GM12878 (cell line): ENCODE data around the gene INO80. TPM values are rescaled to one million over a fixed set of nuclear protein-coding genes. Genes with fewer than 3 reads are reported as not detected.

ENCODE experiments used
- ATAC-seq: fragments of 200-7000 bp; cut with Tn5 transposase; 3 replicates; pipeline ENCODE4 v1.9.1; 2020; ENCODE audit warnings: mild to moderate bottlenecking, moderate library complexity
- BruUV-seq: library from RNA; stranded (reverse); fragments of 400-500 nt; replicated peaks from 2 replicates; lab custom pipeline; 2021; lab: Mats Ljungman, UMichigan
- CTCF ChIA-PET: fragments of 300-600 bp; sonication (Branson Sonifier 250); formaldehyde crosslinking; extraction: SDS; loops from one replicate; lab custom pipeline; 2021; ENCODE audit warnings: inconsistent platforms; lab: Yijun Ruan, JAX
- POLR2A ChIA-PET: fragments of 350-600 bp; formaldehyde crosslinking; extraction: SDS; loops from one replicate; lab custom pipeline; 2021; ENCODE audit warnings: inconsistent platforms; lab: Charles Lee
- RAD21 ChIA-PET: fragments of 300-600 bp; sonication (Branson Sonifier 250); formaldehyde crosslinking; loops from one replicate; lab custom pipeline; 2023; ENCODE audit warnings: antibody characterized with exemption; ENCODE audit not compliant: unreplicated experiment; lab: Charles Lee
- SMC1A ChIA-PET: fragments of 300-600 bp; sonication (Branson Sonifier 250); formaldehyde crosslinking; loops from one replicate; lab custom pipeline; 2023; ENCODE audit not compliant: unreplicated experiment, uncharacterized antibody; lab: Charles Lee
- DNase-seq: peaks from one replicate; pipeline ENCODE4 v3.0.0-alpha.2; 2011; ENCODE audit warnings: low read depth, low spot score
- FAIRE-seq: peaks from 3 replicates; lab custom pipeline; 2011; peaks lifted over from hg19 to GRCh38; lab: Jason Lieb, UNC
- H2AFZ ChIP-seq: 2 replicates; pipeline ENCODE4 v1.6.0; 2011; ENCODE audit warnings: low read depth, low read length, control low read depth; ENCODE audit not compliant: control insufficient read depth
- H3K27ac ChIP-seq: 2 replicates; pipeline ENCODE4 v1.5.1; 2011; ENCODE audit warnings: control low read depth; ENCODE audit not compliant: control insufficient read depth, insufficient read depth
- H3K27me3 ChIP-seq, 2 experiments: replicated peaks in 1 of 2; 2 replicates each; pipeline versions ENCODE4 v1.6.0 to v1.6.1; 2011; ENCODE audit warnings: low read length in 1 of 2; ENCODE audit not compliant: control insufficient read depth in 2 of 2, insufficient read depth in 2 of 2
- H3K36me3 ChIP-seq, 2 experiments: 2 replicates each; pipeline ENCODE4 v1.5.1; 2011; ENCODE audit warnings: low read length in 1 of 2; ENCODE audit not compliant: control insufficient read depth in 2 of 2, insufficient read depth in 2 of 2
- H3K4me1 ChIP-seq: 2 replicates; pipeline ENCODE4 v1.6.1; 2011; ENCODE audit warnings: mild to moderate bottlenecking, low read length, moderate library complexity, mixed read lengths; ENCODE audit not compliant: control insufficient read depth, insufficient read depth
- H3K4me2 ChIP-seq: 2 replicates; pipeline ENCODE4 v1.6.0; 2011; ENCODE audit warnings: control low read depth; ENCODE audit not compliant: control insufficient read depth, insufficient read depth
- H3K4me3 ChIP-seq: fragments of 200-600 bp; sonication (generic); 2 replicates; pipeline ENCODE4 v1.5.1; 2016
- H3K79me2 ChIP-seq: 2 replicates; pipeline ENCODE4 v1.6.0; 2011; ENCODE audit warnings: low read length; ENCODE audit not compliant: control insufficient read depth, insufficient read depth
- H3K9ac ChIP-seq: 2 replicates; pipeline ENCODE4 v1.8.0; 2011; ENCODE audit warnings: low read length, control low read depth, mixed read lengths; ENCODE audit not compliant: control insufficient read depth, insufficient read depth
- H3K9me3 ChIP-seq: replicated peaks from 3 replicates; pipeline ENCODE4 v1.5.1; 2011; ENCODE audit warnings: mild to moderate bottlenecking, low read length; ENCODE audit not compliant: control insufficient read depth, insufficient read depth
- H4K20me1 ChIP-seq: 2 replicates; pipeline ENCODE4 v1.6.0; 2011; ENCODE audit not compliant: control insufficient read depth, insufficient read depth
- FOXK2 ChIP-seq: fragments of 450-650 bp; IDR thresholded peaks from 2 replicates; pipeline ENCODE4 v1.6.1; 2017; ENCODE audit warnings: mild to moderate bottlenecking, moderate library complexity
- MTA2 ChIP-seq: fragments of 450-650 bp; IDR thresholded peaks from 2 replicates; pipeline ENCODE4 v1.6.1; 2016; ENCODE audit warnings: low read depth, mild to moderate bottlenecking, moderate library complexity
- NFIC ChIP-seq: IDR thresholded peaks from 2 replicates; pipeline ENCODE4 v1.6.1; 2012; ENCODE audit warnings: low read depth, mild to moderate bottlenecking, inconsistent platforms, low read length, moderate library complexity
- PKNOX1 ChIP-seq: fragments of 450-650 bp; IDR thresholded peaks from 2 replicates; pipeline ENCODE4 v1.6.1; 2016; ENCODE audit warnings: mild to moderate bottlenecking
- RB1 ChIP-seq: fragments of 450-650 bp; formaldehyde crosslinking; IDR thresholded peaks from 2 replicates; pipeline ENCODE4 v1.6.1; 2017; ENCODE audit warnings: mild to moderate bottlenecking, borderline replicate concordance
- RUNX3 ChIP-seq: IDR thresholded peaks from 2 replicates; pipeline ENCODE4 v1.6.1; 2012; ENCODE audit warnings: low read length, inconsistent platforms
- SPI1 ChIP-seq: IDR thresholded peaks from 2 replicates; pipeline ENCODE4 v1.6.1; 2011; ENCODE audit warnings: low read depth, mild to moderate bottlenecking, low read length, moderate library complexity, borderline replicate concordance; ENCODE audit not compliant: insufficient read depth
- SUZ12 ChIP-seq: fragments of 200-600 bp; sonication (generic); IDR thresholded peaks from one replicate; pipeline ENCODE4 v1.6.1; 2018; ENCODE audit warnings: antibody characterized with exemption, mild to moderate bottlenecking; ENCODE audit not compliant: unreplicated experiment
- TBL1XR1 ChIP-seq: IDR thresholded peaks from 2 replicates; pipeline ENCODE4 v1.6.1; 2012; ENCODE audit warnings: low read depth, low read length, improper control_type of control experiment
- WRNIP1 ChIP-seq: IDR thresholded peaks from 2 replicates; pipeline ENCODE4 v1.6.1; 2011; ENCODE audit warnings: low read depth, low read length, improper control_type of control experiment, borderline replicate concordance
- YY1 ChIP-seq: IDR thresholded peaks from 2 replicates; pipeline ENCODE4 v1.6.1; 2011; ENCODE audit warnings: low read depth, mild to moderate bottlenecking, low read length
- WGBS: methylation state at CpG from one replicate; pipeline ENCODE4 v1.1.6; 2016; ENCODE audit warnings: low lambda C conversion rate; ENCODE audit not compliant: insufficient replicate concordance, insufficient coverage; ENCODE audit errors: missing lambda C conversion rate; 5-methylcytosine and 5-hydroxymethylcytosine counted together
- in situ Hi-C: fragments of 300-500 bp; cut with MboI; formaldehyde crosslinking; loops from 9 replicates; pipeline ENCODE4 v1.14.3; 2018; ENCODE audit warnings: mixed read lengths
- intact Hi-C: fragments of 100-400 bp; cut with micrococcal nuclease; formaldehyde crosslinking; loops from one replicate; pipeline ENCODE4 v1.14.2; 2022; ENCODE audit not compliant: unreplicated experiment
- polyA plus RNA-seq, 11 experiments: library from polyadenylated mRNA; depleted of rRNA in 4 of 11; unstranded in 6 of 11; stranded (reverse) in 5 of 11; fragments of >200 nt; fragmentation: Nextera tagmentation in 4 of 11; fragmentation: Illumina TruSeq in 1 of 11; extraction: Ambion mirVana in 4 of 11; extraction: Trizol in 1 of 11; gene quantifications; 1 replicate in 1 of 11; 2 replicates in 10 of 11; pipeline versions ENCODE4 v1.2.1 to v1.2.3, GENCODE V29; 2011 to 2016; ENCODE audit warnings: inconsistent platforms in 2 of 11, missing spikeins in 2 of 11, low read depth in 1 of 11
- total RNA-seq, 4 experiments: library from RNA; depleted of rRNA in 3 of 4; stranded (reverse); fragments of >200 nt in 3 of 4; fragmentation: Illumina TruSeq in 1 of 4; extraction: Trizol in 1 of 4; gene quantifications; 2 replicates each; pipeline versions ENCODE4 v1.2.1 to v1.2.3, GENCODE V29; 2013 to 2021

INO80 gene
- total and polyA plus RNA-seq, 10 of the 15 experiments (the other 5 are each of a cell fraction or from before 2014, with no cell fraction given), result 4.5 to 25.0 (median 14.2) TPM

GRCh38 chr15:40990080-40990479 is 126.0 kb downstream of the INO80 start (continued):
- TF ChIP-seq WRNIP1 (no peak), YY1 (no peak), TBL1XR1 (no peak), PKNOX1 (no peak)

GRCh38 chr15:40988156-40988555 is 127.9 kb downstream of the INO80 start:
- no TSS peak for BruUV-seq
- in situ Hi-C loops (no loop called here), intact Hi-C loops (no loop called here)
- TF ChIP-seq FOXK2 (no peak), MTA2 (no peak), NFIC (no peak), SPI1 (no peak), RB1 (no peak), SUZ12 (no peak), RUNX3 (no peak)
- H3K4me3 ChIP-seq, result no peak overlapping the region
- no peak overlapping the region for H3K9ac ChIP-seq
- RAD21 ChIA-PET, result no interaction called here
- no peak overlapping the region for H2AFZ ChIP-seq
- H3K36me3 ChIP-seq, result peaks cover 6 to 30% of the 10 kb centered on the region in 2 experiments
- FAIRE-seq, result no peak
- no peaks in the 10 kb centered on the region for H3K4me1 ChIP-seq
- no peak for ATAC-seq
- no peaks in the 10 kb centered on the region for H3K79me2 ChIP-seq
- CTCF ChIA-PET, result interaction anchor here (1.0 to 1.8 kb wide), 4 partner anchors 46 to 198 kb away, joined by 3 to 6 read pairs (median 4); no protein-coding TSS in a partner anchor
- no peak overlapping the region for H3K27ac ChIP-seq
- no peaks in the 10 kb centered on the region for H3K27me3 ChIP-seq
- POLR2A ChIA-PET, result no interaction called here
- no peaks in the 10 kb centered on the region for H4K20me1 ChIP-seq
- SMC1A ChIA-PET, result no interaction called here
- no peak overlapping the region for H3K4me2 ChIP-seq
- 100% methylated on average over 4 of the region's 4 CpGs for WGBS
- no peak for DNase-seq
- H3K9me3 ChIP-seq, result no peaks in the 10 kb centered on the region
